Endodermal cell (in vitro differentiated cells): ENCODE measurements around the gene MACROD2. TPM values are rescaled to one million over a fixed set of nuclear protein-coding genes. Genes with fewer than 3 reads are reported as not detected.

Source experiments
- DNase-seq: peaks from one replicate; pipeline ENCODE4 v3.0.0-alpha.2; 2017
- H3K27ac ChIP-seq: 2 replicates; pipeline ENCODE4 v1.5.1; 2013; ENCODE audit warnings: mild to moderate bottlenecking, low read depth, low read length, moderate library complexity
- H3K27me3 ChIP-seq: 2 replicates; pipeline ENCODE4 v1.6.1; 2013; ENCODE audit warnings: mild to moderate bottlenecking, low read length, moderate library complexity; ENCODE audit not compliant: insufficient read depth, control insufficient read depth, poor library complexity, severe bottlenecking
- H3K36me3 ChIP-seq: 2 replicates; pipeline ENCODE4 v1.7.0; 2013; ENCODE audit warnings: mild to moderate bottlenecking, low read length, moderate library complexity; ENCODE audit not compliant: control insufficient read depth, insufficient read depth
- H3K4me1 ChIP-seq: one replicate; pipeline ENCODE4 v1.7.0; 2013; ENCODE audit warnings: low read length; ENCODE audit not compliant: control insufficient read depth, insufficient read depth
- H3K4me3 ChIP-seq: 2 replicates; pipeline ENCODE4 v1.5.1; 2013; ENCODE audit warnings: mild to moderate bottlenecking, low read length, moderate library complexity
- H3K9ac ChIP-seq: 2 replicates; pipeline ENCODE4 v1.6.1; 2013; ENCODE audit warnings: mild to moderate bottlenecking, low read length, moderate library complexity; ENCODE audit not compliant: poor library complexity, severe bottlenecking; ENCODE audit errors: extremely low read depth
- H3K9me3 ChIP-seq: 2 replicates; pipeline ENCODE4 v1.6.1; 2013; ENCODE audit warnings: mild to moderate bottlenecking, low read length, moderate library complexity; ENCODE audit not compliant: control insufficient read depth
- H3K27ac Mint-ChIP-seq: 2 replicates; pipeline ENCODE4 v1.8.0; 2020; ENCODE audit warnings: mixed read lengths
- H3K27me3 Mint-ChIP-seq: 2 replicates; pipeline ENCODE4 v1.8.0; 2021; ENCODE audit warnings: mild to moderate bottlenecking, mixed read lengths; ENCODE audit not compliant: insufficient read depth
- H3K36me3 Mint-ChIP-seq: 2 replicates; pipeline ENCODE4 v1.8.0; 2020; ENCODE audit warnings: low read depth, mixed read lengths
- H3K4me1 Mint-ChIP-seq: 2 replicates; pipeline ENCODE4 v1.8.0; 2020; ENCODE audit warnings: mixed read lengths
- H3K4me3 Mint-ChIP-seq: 2 replicates; pipeline ENCODE4 v1.8.0; 2020; ENCODE audit warnings: mild to moderate bottlenecking, moderate library complexity, mixed read lengths
- H3K9me3 Mint-ChIP-seq: 2 replicates; pipeline ENCODE4 v1.8.0; 2020; ENCODE audit warnings: mild to moderate bottlenecking, mixed read lengths
- CTCF ChIP-seq: fragments of 200-600 bp; sonication (generic); conservative IDR thresholded peaks from 2 replicates; pipeline ENCODE4 v1.5.0; 2021; ENCODE audit warnings: antibody characterized with exemption, mild to moderate bottlenecking
- WGBS, 2 experiments: methylation state at CpG; one replicate each; pipeline versions ENCODE4 v1.1.5 to v1.1.7; 2013; ENCODE audit warnings: missing lambda C conversion rate in 2 of 2, mixed read lengths in 1 of 2; ENCODE audit not compliant: insufficient coverage in 1 of 2, insufficient read length in 1 of 2; 5-methylcytosine and 5-hydroxymethylcytosine counted together
- total RNA-seq, 2 donors: library from RNA; stranded (reverse); fragmentation: NEBNext Ultra II Directional in 1 of 2; extraction: Animal tissue kit (Norgen Biotek cat#: 25700) in 1 of 2; gene quantifications; 2 replicates in 1 of 2; 3 replicates in 1 of 2; pipeline ENCODE4 v1.2.1, GENCODE V29; 2021

The MACROD2 gene
- total RNA-seq, 2 donors from 2014 or later: 2.3 to 4.8 TPM

DNA sequence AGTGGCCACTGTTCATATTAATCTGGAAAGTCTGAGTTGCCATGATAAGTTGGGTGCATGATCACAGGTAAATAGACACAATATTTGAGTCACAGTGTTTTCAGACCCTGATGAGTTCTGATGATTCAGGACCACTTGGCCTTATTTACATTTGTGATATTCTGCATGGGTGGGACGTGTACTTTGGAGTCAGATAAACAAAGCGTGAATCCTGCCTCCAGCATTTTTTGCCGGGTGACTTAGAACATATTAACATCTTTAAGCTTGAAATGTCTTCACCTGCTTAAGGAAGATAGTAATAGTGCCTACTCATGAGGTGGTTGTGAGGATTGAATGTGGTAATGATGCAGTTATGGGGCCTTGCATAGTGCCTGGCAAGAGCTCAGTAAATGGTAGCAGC, 1582.8 kb downstream of the MACROD2 start:
- Histone ChIP-seq H3K9me3 (no peaks in the 10 kb centered on the region), H3K36me3 (no peaks in the 10 kb centered on the region), H3K27ac (no peak overlapping the region), H3K4me1 (peaks cover 8% of the 10 kb centered on the region), H3K27me3 (no peaks in the 10 kb centered on the region), H3K4me3 (no peak overlapping the region), H3K9ac (no peak overlapping the region)
- H3K4me3 Mint-ChIP-seq: no peak overlapping the region
- DNase-seq: no peak
- WGBS, 2 experiments: 89 to 100% methylated on average over 3 of the region's 3 CpGs
- peaks cover 32% of the 10 kb centered on the region for H3K27me3 Mint-ChIP-seq
- H3K36me3 Mint-ChIP-seq: no peaks in the 10 kb centered on the region
- H3K27ac Mint-ChIP-seq: no peak overlapping the region
- H3K9me3 Mint-ChIP-seq: no peaks in the 10 kb centered on the region
- H3K4me1 Mint-ChIP-seq: peaks cover 32% of the 10 kb centered on the region
- TF ChIP-seq CTCF: no peak

DNA sequence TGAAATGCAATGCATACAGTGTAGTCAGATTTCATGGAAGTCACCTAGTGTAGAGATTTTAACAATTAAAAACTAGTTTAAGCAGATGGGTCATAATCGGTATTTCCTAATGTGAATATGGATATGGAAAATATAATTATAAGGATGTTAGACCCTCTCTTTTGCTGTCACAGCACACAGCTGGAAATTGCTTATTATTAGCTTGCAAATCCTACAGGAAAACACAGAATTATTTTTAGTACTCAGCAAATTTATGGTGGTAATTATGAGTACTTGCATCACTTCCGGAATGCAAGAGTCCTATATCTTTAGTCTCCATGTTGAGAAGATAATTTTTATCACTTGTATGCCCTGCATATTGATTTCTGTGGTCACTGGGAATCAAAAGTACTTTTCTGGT, 1584.4 kb downstream of the MACROD2 start:
- no peak for DNase-seq
- Histone ChIP-seq H3K27ac (no peak overlapping the region), H3K27me3 (no peaks in the 10 kb centered on the region), H3K4me1 (no peaks in the 10 kb centered on the region), H3K36me3 (no peaks in the 10 kb centered on the region), H3K9me3 (no peaks in the 10 kb centered on the region), H3K4me3 (no peak overlapping the region), H3K9ac (no peak overlapping the region)
- H3K4me3 Mint-ChIP-seq: no peak overlapping the region
- H3K36me3 Mint-ChIP-seq: no peaks in the 10 kb centered on the region
- 95% methylated on average over 2 of the region's 2 CpGs; no CpG with 5 or more reads in 1 of the 2 experiments for WGBS, 2 experiments
- no peak for TF ChIP-seq CTCF
- H3K27me3 Mint-ChIP-seq: peaks cover 37% of the 10 kb centered on the region
- no peaks in the 10 kb centered on the region for H3K9me3 Mint-ChIP-seq
- no peak overlapping the region for H3K27ac Mint-ChIP-seq
- H3K4me1 Mint-ChIP-seq: peaks cover 24% of the 10 kb centered on the region

- DNase-seq: no peak
- Mint-ChIP-seq H3K27ac (no peak overlapping the region), H3K36me3 (no peaks in the 10 kb centered on the region), H3K4me3 (no peak overlapping the region), H3K9me3 (peaks cover 4% of the 10 kb centered on the region), H3K27me3 (peaks cover 28% of the 10 kb centered on the region), H3K4me1 (peaks cover 24% of the 10 kb centered on the region)
- Histone ChIP-seq H3K9ac (no peak overlapping the region), H3K9me3 (no peaks in the 10 kb centered on the region), H3K4me3 (no peak overlapping the region), H3K36me3 (no peaks in the 10 kb centered on the region), H3K4me1 (no peaks in the 10 kb centered on the region), H3K27me3 (no peaks in the 10 kb centered on the region), H3K27ac (no peak overlapping the region)
- 82 to 96% methylated on average over 4 to 5 of the region's 5 CpGs for WGBS, 2 experiments
- no peak for TF ChIP-seq CTCF
Measured at GRCh38 chr20:15582146-15582760, 1586.9 kb downstream of the MACROD2 start.
